Measurements from ENCODE around the gene SEL1L3.

DNA sequence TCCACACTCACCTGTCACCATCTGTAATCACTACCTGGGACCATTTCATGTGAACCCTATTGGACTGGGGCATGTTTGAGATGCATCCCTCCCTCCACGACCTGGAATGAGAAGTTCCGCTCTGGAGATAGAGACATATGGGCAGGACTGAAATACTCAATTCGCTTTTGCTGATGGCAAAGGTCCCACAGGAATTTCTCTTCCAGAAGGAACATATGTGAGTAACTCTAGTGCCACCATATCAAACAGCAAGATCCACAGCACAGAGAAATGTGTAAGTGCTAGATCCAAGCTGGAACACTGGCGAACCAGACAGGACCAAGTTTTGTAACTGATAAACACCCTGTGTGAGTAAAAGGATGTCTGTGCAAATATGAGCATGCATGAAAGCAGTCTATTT lies 43.9 kb downstream of the SEL1L3 start:
- TF ChIP-seq, protein P1, sequence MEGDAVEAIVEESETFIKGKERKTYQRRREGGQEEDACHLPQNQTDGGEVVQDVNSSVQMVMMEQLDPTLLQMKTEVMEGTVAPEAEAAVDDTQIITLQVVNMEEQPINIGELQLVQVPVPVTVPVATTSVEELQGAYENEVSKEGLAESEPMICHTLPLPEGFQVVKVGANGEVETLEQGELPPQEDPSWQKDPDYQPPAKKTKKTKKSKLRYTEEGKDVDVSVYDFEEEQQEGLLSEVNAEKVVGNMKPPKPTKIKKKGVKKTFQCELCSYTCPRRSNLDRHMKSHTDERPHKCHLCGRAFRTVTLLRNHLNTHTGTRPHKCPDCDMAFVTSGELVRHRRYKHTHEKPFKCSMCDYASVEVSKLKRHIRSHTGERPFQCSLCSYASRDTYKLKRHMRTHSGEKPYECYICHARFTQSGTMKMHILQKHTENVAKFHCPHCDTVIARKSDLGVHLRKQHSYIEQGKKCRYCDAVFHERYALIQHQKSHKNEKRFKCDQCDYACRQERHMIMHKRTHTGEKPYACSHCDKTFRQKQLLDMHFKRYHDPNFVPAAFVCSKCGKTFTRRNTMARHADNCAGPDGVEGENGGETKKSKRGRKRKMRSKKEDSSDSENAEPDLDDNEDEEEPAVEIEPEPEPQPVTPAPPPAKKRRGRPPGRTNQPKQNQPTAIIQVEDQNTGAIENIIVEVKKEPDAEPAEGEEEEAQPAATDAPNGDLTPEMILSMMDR (IDR thresholded peaks at IDR 0.05), result no peak
- TF ChIP-seq POLR2A (IDR thresholded peaks at IDR 0.05), result no peak
